Central memory CD8-positive, alpha-beta T cell (primary cell): ENCODE measurements around the gene ARFGEF3.
"Not testable (repeated sequence)": the region's sequence is repeated elsewhere in the genome, so short reads cannot be mapped to it uniquely, and the experiment has no call there.

ENCODE experiments used
- ATAC-seq: fragments of 150-1000 bp; cut with Tn5 transposase; replicated peaks from 2 replicates; pipeline ENCODE4 v1.10.0; 2022; ENCODE audit warnings: mild to moderate bottlenecking, moderate FRiP score, moderate number of reproducible peaks; ENCODE audit not compliant: poor library complexity, severe bottlenecking; ENCODE audit errors: extremely low read depth
- DNase-seq, 2 donors: peaks; one replicate each; pipeline ENCODE4 v3.0.0; 2021; ENCODE audit warnings: low spot score in 2 of 2
- H3K27ac Mint-ChIP-seq: one replicate; pipeline ENCODE4 v1.8.0; 2022; ENCODE audit warnings: low read depth, mild to moderate bottlenecking, moderate library complexity, mixed read lengths
- H3K27me3 Mint-ChIP-seq: one replicate; pipeline ENCODE4 v1.8.0; 2022; ENCODE audit warnings: mixed read lengths
- H3K36me3 Mint-ChIP-seq: one replicate; pipeline ENCODE4 v1.8.0; 2022; ENCODE audit warnings: mild to moderate bottlenecking, moderate library complexity, mixed read lengths; ENCODE audit not compliant: insufficient read depth
- H3K4me1 Mint-ChIP-seq: one replicate; pipeline ENCODE4 v1.8.0; 2022; ENCODE audit warnings: mixed read lengths
- H3K4me3 Mint-ChIP-seq: one replicate; pipeline ENCODE4 v1.8.0; 2022; ENCODE audit warnings: mild to moderate bottlenecking, moderate library complexity, mixed read lengths
- H3K9me3 Mint-ChIP-seq: one replicate; pipeline ENCODE4 v1.8.0; 2022; ENCODE audit warnings: mixed read lengths

Gene ARFGEF3

GRCh38 chr6:138346302-138347195 is 184.8 kb downstream of the ARFGEF3 start:
- no peak overlapping the region for H3K27ac Mint-ChIP-seq
- no peaks in the 10 kb centered on the region for H3K9me3 Mint-ChIP-seq
- DNase-seq (no peak), ATAC-seq (no peak)
- H3K4me3 Mint-ChIP-seq: no peak overlapping the region
- no peaks in the 10 kb centered on the region for H3K4me1 Mint-ChIP-seq
- peaks cover 29% of the 10 kb centered on the region for H3K27me3 Mint-ChIP-seq
- H3K36me3 Mint-ChIP-seq: no peaks in the 10 kb centered on the region

- H3K27ac Mint-ChIP-seq: no peak overlapping the region
- no peak for DNase-seq
- no peak for ATAC-seq
- H3K27me3 Mint-ChIP-seq: peaks cover 20% of the 10 kb centered on the region
- H3K36me3 Mint-ChIP-seq: no peaks in the 10 kb centered on the region
- H3K4me1 Mint-ChIP-seq: no peaks in the 10 kb centered on the region
- H3K9me3 Mint-ChIP-seq: no peaks in the 10 kb centered on the region
- no peak overlapping the region for H3K4me3 Mint-ChIP-seq
Observed at GRCh38 chr6:138347864-138348263, 186.1 kb downstream of the ARFGEF3 start.

DNA sequence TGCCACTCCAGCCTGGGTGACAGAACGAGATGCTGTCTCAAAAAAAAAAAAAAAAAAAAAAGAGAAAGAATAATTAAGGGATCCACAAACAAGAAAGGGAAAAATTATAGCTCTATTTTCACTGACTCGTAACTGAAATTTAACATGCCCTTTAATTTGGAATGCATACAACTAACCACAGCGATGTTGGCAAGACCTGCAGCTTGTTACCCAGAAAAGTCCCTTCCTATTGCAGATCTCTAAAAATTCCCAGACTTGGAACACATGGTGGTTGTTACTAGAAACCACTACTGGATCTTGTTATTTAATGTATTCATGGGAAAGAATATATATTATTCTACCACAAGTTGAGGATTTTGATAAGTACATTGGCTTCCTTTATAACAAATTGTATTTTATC is 188.2 kb downstream of the ARFGEF3 start:
- no peaks in the 10 kb centered on the region for H3K9me3 Mint-ChIP-seq
- no peak overlapping the region for H3K4me3 Mint-ChIP-seq
- DNase-seq: no peak
- H3K36me3 Mint-ChIP-seq: no peaks in the 10 kb centered on the region
- H3K4me1 Mint-ChIP-seq: no peaks in the 10 kb centered on the region
- peaks cover 26% of the 10 kb centered on the region for H3K27me3 Mint-ChIP-seq
- ATAC-seq: no peak
- no peak overlapping the region for H3K27ac Mint-ChIP-seq

DNA sequence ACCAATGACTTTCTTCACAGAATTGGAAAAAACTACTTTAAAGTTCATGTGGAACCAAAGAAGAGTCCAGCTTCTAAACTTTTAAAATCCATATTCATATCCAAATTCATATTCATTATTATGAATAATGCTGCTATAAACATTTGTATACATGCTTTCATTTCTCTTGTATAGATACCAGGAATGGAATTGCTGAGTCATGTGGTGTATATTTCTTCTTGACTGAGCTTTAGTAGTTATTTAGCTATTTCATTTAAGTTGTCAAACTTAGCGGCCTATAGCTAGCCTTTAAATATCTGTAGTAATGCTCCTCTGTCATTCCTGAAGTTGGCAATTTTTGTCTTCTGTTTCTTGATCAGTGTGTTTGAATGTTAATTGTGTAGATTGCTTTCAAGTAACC is 196.2 kb downstream of the ARFGEF3 start:
- H3K9me3 Mint-ChIP-seq: no peaks in the 10 kb centered on the region
- H3K36me3 Mint-ChIP-seq: peaks cover 1% of the 10 kb centered on the region
- H3K27me3 Mint-ChIP-seq: peaks cover 49% of the 10 kb centered on the region
- H3K27ac Mint-ChIP-seq: no peak overlapping the region
- no peaks in the 10 kb centered on the region for H3K4me1 Mint-ChIP-seq
- ATAC-seq (no peak), DNase-seq (no peak)
- H3K4me3 Mint-ChIP-seq: no peak overlapping the region

DNA sequence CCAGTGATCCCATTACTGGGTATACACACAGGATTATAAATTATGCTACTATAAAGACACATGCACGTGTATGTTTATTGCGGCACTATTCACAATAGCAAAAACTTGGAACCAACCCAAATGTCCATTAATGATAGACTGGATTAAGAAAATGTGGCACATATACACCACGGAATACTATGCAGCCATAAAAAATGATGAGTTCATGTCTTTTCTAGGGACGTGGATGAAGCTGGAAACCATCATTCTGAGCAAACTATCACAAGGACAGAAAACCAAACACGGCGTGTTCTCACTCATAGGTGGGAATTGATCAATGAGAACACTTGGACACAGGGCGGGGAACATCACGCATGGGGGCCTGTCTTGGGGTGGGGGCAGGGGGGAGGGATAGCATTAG is 206.9 kb downstream of the ARFGEF3 start:
- not testable (repeated sequence) for H3K27ac Mint-ChIP-seq, ATAC-seq, H3K4me1 Mint-ChIP-seq, H3K4me3 Mint-ChIP-seq, H3K36me3 Mint-ChIP-seq, H3K9me3 Mint-ChIP-seq, DNase-seq
- peaks cover 42% of the 10 kb centered on the region for H3K27me3 Mint-ChIP-seq

- ATAC-seq (no peak), DNase-seq (no peak)
- peaks cover 22% of the 10 kb centered on the region for H3K27me3 Mint-ChIP-seq
- H3K9me3 Mint-ChIP-seq: no peaks in the 10 kb centered on the region
- H3K36me3 Mint-ChIP-seq: no peaks in the 10 kb centered on the region
- H3K4me3 Mint-ChIP-seq: no peak overlapping the region
- H3K27ac Mint-ChIP-seq: no peak overlapping the region
- no peaks in the 10 kb centered on the region for H3K4me1 Mint-ChIP-seq
Observed at GRCh38 chr6:138370631-138371451, 209.1 kb downstream of the ARFGEF3 start.

DNA sequence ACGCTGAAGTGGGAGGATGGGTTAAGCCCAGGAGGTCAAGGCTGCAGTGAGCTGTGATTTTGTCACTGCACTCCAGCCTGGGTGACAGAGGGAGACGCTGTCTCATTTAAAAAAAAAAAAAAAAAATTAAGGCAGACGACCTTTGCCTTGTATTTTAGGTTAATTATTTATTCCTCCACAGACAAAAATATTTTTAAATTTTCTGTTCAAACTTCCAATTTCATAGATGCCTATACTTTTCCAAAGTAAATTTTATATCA is 209.6 kb downstream of the ARFGEF3 start:
- ATAC-seq (no peak), DNase-seq (no peak)
- Mint-ChIP-seq H3K4me1 (no peaks in the 10 kb centered on the region), H3K4me3 (no peak overlapping the region), H3K27ac (no peak overlapping the region), H3K27me3 (peaks cover 17% of the 10 kb centered on the region), H3K36me3 (no peaks in the 10 kb centered on the region), H3K9me3 (no peaks in the 10 kb centered on the region)

DNA sequence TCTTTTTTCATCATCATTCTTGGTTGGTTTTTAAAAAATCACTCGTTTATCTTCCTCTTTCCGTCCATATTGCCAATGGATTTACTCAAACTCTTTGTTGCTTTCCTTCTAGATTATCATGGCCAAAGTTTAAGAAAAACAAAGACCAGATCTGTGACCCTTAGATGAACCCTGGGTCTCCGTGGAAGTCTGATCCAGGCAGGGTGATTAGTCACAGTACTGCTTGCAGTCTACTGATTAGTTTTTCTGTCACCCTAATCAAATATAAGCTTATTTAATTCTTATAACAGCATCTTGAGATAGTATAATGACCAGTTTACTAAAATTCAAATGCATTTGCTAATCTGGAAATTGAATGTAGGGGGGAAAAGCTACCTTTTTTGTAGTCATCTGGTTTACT is 210.0 kb downstream of the ARFGEF3 start:
- Mint-ChIP-seq H3K36me3 (no peaks in the 10 kb centered on the region), H3K4me3 (no peak overlapping the region), H3K9me3 (no peaks in the 10 kb centered on the region), H3K4me1 (no peaks in the 10 kb centered on the region), H3K27ac (no peak overlapping the region), H3K27me3 (peaks cover 13% of the 10 kb centered on the region)
- no peak for DNase-seq
- ATAC-seq: no peak

DNA sequence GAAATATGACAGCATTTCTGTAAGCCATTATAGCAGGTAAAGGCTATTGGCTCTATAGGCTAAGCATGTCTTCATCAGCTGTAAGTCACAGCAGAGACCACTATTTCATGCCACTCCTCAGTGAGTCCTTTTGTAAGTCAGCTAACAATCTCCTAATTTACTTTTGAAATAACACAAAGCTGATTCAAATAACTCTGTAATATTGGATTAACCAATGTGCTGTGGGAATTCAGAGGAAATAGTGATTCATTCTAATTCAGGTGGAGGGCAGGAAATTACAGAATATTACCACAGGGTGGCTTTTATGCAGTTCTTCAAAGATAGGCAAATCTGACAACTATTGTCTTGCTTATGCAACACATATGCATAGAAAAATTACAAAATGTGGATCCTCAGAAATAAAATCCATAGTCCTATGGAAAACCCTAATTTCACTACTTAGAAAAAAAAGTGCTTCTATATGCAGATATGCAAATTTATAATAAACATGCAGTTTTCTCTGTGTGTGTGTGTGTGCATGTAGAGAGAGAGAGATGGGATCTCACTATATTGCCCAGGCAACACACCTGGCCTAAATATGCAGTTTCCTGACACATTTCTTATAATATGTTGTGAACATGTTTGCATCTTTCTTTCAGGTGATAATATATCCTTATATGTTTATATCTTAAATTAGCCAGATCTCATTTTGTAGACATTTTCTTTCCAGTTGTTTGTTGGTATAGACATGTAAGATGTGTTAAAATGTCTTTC is 211.1 kb downstream of the ARFGEF3 start:
- Mint-ChIP-seq H3K4me3 (no peak overlapping the region), H3K4me1 (no peaks in the 10 kb centered on the region), H3K27me3 (peaks cover 2% of the 10 kb centered on the region), H3K9me3 (no peaks in the 10 kb centered on the region), H3K27ac (no peak overlapping the region), H3K36me3 (no peaks in the 10 kb centered on the region)
- no peak for ATAC-seq
- DNase-seq: no peak

DNA sequence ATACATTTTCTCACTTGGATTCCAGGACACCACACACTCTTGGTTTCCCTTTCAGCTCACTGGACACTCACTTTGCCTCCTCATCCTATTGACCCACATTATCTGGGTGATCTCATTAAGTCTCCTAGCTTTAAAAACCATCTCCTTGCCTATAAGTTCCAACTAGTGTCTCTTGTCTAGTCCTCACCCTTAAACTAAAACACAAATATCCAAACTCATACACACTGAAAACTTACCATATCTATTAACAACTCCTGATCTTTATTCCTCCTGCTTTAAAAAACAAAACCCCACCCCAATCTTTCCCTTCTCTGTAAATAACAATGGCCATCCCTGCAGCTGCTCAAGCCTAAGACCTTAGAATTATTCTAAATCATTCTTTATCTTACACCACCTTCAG is 212.5 kb downstream of the ARFGEF3 start:
- Mint-ChIP-seq H3K27ac (no peak overlapping the region), H3K4me1 (no peaks in the 10 kb centered on the region), H3K27me3 (no peaks in the 10 kb centered on the region), H3K4me3 (no peak overlapping the region), H3K9me3 (no peaks in the 10 kb centered on the region), H3K36me3 (no peaks in the 10 kb centered on the region)
- ATAC-seq (no peak), DNase-seq (no peak)

GRCh38 chr6:138374815-138375214 is 213.1 kb downstream of the ARFGEF3 start:
- Mint-ChIP-seq H3K27me3 (no peaks in the 10 kb centered on the region), H3K9me3 (no peaks in the 10 kb centered on the region), H3K4me1 (no peaks in the 10 kb centered on the region), H3K4me3 (no peak overlapping the region), H3K36me3 (no peaks in the 10 kb centered on the region), H3K27ac (no peak overlapping the region)
- DNase-seq: no peak
- no peak for ATAC-seq

DNA sequence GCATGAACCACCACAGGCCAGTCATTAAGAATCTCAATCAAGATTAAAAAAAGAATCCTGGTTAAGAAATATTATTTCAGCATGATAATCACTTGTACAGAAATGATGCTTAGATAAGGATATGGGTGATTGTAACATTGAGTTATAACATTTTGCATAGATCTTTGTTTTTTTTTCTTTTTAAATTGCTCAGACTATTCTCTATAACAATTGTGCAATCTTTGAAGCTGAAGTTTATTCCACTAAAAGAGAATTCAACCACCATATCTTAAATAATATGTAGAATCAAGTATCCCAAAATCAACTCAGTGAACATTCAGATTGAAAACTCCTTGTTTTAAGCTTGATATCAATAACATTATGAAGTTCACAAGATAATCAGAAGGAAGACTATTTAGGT is 215.3 kb downstream of the ARFGEF3 start:
- no peak overlapping the region for H3K4me3 Mint-ChIP-seq
- H3K27me3 Mint-ChIP-seq: no peaks in the 10 kb centered on the region
- H3K27ac Mint-ChIP-seq: no peak overlapping the region
- ATAC-seq (no peak), DNase-seq (no peak)
- no peaks in the 10 kb centered on the region for H3K36me3 Mint-ChIP-seq
- H3K9me3 Mint-ChIP-seq: no peaks in the 10 kb centered on the region
- H3K4me1 Mint-ChIP-seq: no peaks in the 10 kb centered on the region
